Nephron (organoid): ENCODE results near the gene PNPT1.

ENCODE experiments used
- H3K27ac Mint-ChIP-seq, 3 experiments: 2 replicates each; pipeline ENCODE4 v1.8.0; 2020; ENCODE audit warnings: mixed read lengths in 3 of 3, mild to moderate bottlenecking in 2 of 3, moderate library complexity in 1 of 3
- H3K27me3 Mint-ChIP-seq: 2 replicates; pipeline ENCODE4 v1.8.0; 2021; ENCODE audit warnings: low read depth, mild to moderate bottlenecking, moderate library complexity, mixed read lengths
- H3K36me3 Mint-ChIP-seq: 2 replicates; pipeline ENCODE4 v1.8.0; 2020; ENCODE audit warnings: low read depth, mixed read lengths
- H3K4me1 Mint-ChIP-seq: 2 replicates; pipeline ENCODE4 v1.8.0; 2020; ENCODE audit warnings: mixed read lengths
- H3K4me3 Mint-ChIP-seq, 3 experiments: 2 replicates each; pipeline ENCODE4 v1.8.0; 2020; ENCODE audit warnings: mild to moderate bottlenecking in 3 of 3, mixed read lengths in 3 of 3, moderate library complexity in 2 of 3
- H3K9me3 Mint-ChIP-seq: 2 replicates; pipeline ENCODE4 v1.8.0; 2020; ENCODE audit warnings: mixed read lengths
- TF ChIP-seq, protein P1 (sequence below), 3 experiments: fragments of 200-600 bp; sonication (generic); IDR thresholded peaks; one replicate each; pipeline ENCODE4 v1.5.0; 2021; ENCODE audit warnings: antibody characterized with exemption in 3 of 3; ENCODE audit not compliant: unreplicated experiment in 3 of 3

PNPT1 gene

GRCh38 chr2:55585451-55586080, 108.1 kb downstream of the PNPT1 start:
- Mint-ChIP-seq H3K27ac (no peak overlapping the region), H3K27me3 (no peaks in the 10 kb centered on the region), H3K4me3 (no peak overlapping the region), H3K9me3 (no peaks in the 10 kb centered on the region), H3K4me1 (no peaks in the 10 kb centered on the region), H3K36me3 (peaks cover 27% of the 10 kb centered on the region)
- TF ChIP-seq, protein P1, sequence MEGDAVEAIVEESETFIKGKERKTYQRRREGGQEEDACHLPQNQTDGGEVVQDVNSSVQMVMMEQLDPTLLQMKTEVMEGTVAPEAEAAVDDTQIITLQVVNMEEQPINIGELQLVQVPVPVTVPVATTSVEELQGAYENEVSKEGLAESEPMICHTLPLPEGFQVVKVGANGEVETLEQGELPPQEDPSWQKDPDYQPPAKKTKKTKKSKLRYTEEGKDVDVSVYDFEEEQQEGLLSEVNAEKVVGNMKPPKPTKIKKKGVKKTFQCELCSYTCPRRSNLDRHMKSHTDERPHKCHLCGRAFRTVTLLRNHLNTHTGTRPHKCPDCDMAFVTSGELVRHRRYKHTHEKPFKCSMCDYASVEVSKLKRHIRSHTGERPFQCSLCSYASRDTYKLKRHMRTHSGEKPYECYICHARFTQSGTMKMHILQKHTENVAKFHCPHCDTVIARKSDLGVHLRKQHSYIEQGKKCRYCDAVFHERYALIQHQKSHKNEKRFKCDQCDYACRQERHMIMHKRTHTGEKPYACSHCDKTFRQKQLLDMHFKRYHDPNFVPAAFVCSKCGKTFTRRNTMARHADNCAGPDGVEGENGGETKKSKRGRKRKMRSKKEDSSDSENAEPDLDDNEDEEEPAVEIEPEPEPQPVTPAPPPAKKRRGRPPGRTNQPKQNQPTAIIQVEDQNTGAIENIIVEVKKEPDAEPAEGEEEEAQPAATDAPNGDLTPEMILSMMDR (IDR thresholded peaks at IDR 0.05; ENCODE audit: unreplicated experiment in 3 of 3) = no peak
